Measurements from ENCODE around the gene C2CD4D. TPM values are rescaled to one million over a fixed set of nuclear protein-coding genes. Genes with fewer than 3 reads are reported as not detected.

The C2CD4D gene
- total RNA-seq, 2 donors from 2014 or later, result 0.44 to 0.82 TPM

DNA sequence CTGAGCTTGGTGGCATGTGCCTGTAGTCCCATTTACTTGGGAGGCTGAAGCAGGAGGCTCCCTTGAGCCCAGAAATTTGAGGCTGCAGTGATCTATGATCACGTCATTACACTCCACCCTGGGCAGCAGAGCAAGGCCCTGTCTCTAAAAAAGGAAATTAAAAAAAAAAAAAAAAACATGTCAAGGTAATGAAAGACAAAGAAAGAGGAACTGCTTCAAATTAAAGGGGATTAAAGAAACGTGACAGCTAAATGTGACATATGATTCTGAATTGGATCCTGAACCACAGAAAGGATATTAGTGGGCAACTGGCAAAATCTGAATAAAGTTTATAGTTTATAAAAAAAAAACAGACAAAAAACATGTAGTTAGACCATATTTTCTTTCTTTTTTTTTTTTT is 3.8 kb upstream of the C2CD4D start:
- Histone ChIP-seq H3K36me3 (ENCODE audit: control insufficient read depth, insufficient read depth, low read length) (no peaks in the 10 kb centered on the region), H3K27ac (ENCODE audit: low read depth, low read length) (no peak overlapping the region), H3K4me1 (ENCODE audit: control insufficient read depth, insufficient read depth, low read length) (peaks cover 4% of the 10 kb centered on the region), H3K9me3 (ENCODE audit: control insufficient read depth, low read length) (no peaks in the 10 kb centered on the region), H3K9ac (ENCODE audit: extremely low read depth, low read length, poor library complexity, severe bottlenecking) (no peak overlapping the region), H3K4me3 (ENCODE audit: low read length) (no peak overlapping the region), H3K27me3 (ENCODE audit: control insufficient read depth, insufficient read depth, low read length, poor library complexity, severe bottlenecking) (peaks cover 29% of the 10 kb centered on the region)
- Mint-ChIP-seq H3K36me3 (ENCODE audit: low read depth) (no peaks in the 10 kb centered on the region), H3K4me3 (no peak overlapping the region), H3K27ac (no peak overlapping the region), H3K9me3 (no peaks in the 10 kb centered on the region), H3K27me3 (ENCODE audit: insufficient read depth) (peaks cover 20% of the 10 kb centered on the region), H3K4me1 (peaks cover 14% of the 10 kb centered on the region)
- TF ChIP-seq, protein P1, sequence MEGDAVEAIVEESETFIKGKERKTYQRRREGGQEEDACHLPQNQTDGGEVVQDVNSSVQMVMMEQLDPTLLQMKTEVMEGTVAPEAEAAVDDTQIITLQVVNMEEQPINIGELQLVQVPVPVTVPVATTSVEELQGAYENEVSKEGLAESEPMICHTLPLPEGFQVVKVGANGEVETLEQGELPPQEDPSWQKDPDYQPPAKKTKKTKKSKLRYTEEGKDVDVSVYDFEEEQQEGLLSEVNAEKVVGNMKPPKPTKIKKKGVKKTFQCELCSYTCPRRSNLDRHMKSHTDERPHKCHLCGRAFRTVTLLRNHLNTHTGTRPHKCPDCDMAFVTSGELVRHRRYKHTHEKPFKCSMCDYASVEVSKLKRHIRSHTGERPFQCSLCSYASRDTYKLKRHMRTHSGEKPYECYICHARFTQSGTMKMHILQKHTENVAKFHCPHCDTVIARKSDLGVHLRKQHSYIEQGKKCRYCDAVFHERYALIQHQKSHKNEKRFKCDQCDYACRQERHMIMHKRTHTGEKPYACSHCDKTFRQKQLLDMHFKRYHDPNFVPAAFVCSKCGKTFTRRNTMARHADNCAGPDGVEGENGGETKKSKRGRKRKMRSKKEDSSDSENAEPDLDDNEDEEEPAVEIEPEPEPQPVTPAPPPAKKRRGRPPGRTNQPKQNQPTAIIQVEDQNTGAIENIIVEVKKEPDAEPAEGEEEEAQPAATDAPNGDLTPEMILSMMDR (conservative IDR thresholded peaks at IDR 0.05), result no peak
- no peak for DNase-seq
- WGBS, 2 experiments (ENCODE audit: insufficient coverage in 1 of 2, insufficient read length in 1 of 2), result 95 to 100% methylated on average over 2 of the region's 2 CpGs

DNA sequence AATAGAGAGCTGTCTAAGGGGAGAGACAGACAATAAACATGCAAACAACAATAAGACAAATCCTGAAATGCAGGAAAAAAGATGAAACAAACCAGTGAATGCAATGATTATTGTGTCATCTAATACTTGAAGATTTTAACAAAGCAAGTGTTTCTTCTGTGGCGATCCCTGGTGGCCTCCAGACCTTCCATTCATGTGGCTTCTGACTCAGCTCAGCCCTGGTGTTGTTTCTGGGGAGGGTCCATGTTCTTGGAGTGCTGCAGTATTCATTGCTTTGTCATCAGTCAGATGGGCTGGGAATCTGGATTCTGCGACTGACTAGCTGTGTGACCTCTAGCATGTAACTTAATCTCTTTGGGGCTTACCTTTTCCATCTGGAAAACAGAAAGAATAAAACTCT is 1.5 kb upstream of the C2CD4D start:
- TF ChIP-seq, protein P1 (conservative IDR thresholded peaks at IDR 0.05), result no peak
- Histone ChIP-seq H3K4me3 (ENCODE audit: low read length) (no peak overlapping the region), H3K36me3 (ENCODE audit: control insufficient read depth, insufficient read depth, low read length) (no peaks in the 10 kb centered on the region), H3K9ac (ENCODE audit: extremely low read depth, low read length, poor library complexity, severe bottlenecking) (no peak overlapping the region), H3K9me3 (ENCODE audit: control insufficient read depth, low read length) (no peaks in the 10 kb centered on the region), H3K27me3 (ENCODE audit: control insufficient read depth, insufficient read depth, low read length, poor library complexity, severe bottlenecking) (peaks cover 49% of the 10 kb centered on the region), H3K27ac (ENCODE audit: low read depth, low read length) (no peak overlapping the region), H3K4me1 (ENCODE audit: control insufficient read depth, insufficient read depth, low read length) (no peaks in the 10 kb centered on the region)
- DNase-seq, result no peak
- Mint-ChIP-seq H3K4me3 (no peak overlapping the region), H3K27ac (no peak overlapping the region), H3K9me3 (no peaks in the 10 kb centered on the region), H3K36me3 (ENCODE audit: low read depth) (no peaks in the 10 kb centered on the region), H3K27me3 (ENCODE audit: insufficient read depth) (peaks cover 36% of the 10 kb centered on the region), H3K4me1 (peaks cover 11% of the 10 kb centered on the region)
- WGBS, 2 experiments (ENCODE audit: insufficient coverage in 1 of 2, insufficient read length in 1 of 2), result 88 to 91% methylated on average over 1 to 2 of the region's 2 CpGs

DNA sequence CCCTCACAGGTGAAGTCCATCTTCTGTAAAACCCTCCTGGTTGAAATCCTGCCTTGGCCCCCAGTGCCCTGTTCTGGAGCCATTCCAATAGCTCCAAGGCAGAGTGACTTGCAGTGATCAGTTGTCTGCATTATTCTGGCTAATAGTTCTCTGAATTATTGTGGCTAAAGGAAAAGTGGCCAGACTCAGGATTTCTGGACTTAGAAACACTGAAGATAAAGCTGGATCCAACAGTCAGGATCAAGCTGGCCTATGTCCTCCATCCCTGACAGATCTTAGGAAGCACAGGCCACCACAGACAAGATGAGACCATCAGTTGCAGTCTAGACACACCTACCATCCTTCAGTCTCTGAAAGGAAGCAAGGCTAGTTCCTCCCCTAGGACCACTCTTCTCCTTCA is 801 bp upstream of the C2CD4D start:
- Histone ChIP-seq H3K36me3 (ENCODE audit: control insufficient read depth, insufficient read depth, low read length) (no peaks in the 10 kb centered on the region), H3K27me3 (ENCODE audit: control insufficient read depth, insufficient read depth, low read length, poor library complexity, severe bottlenecking) (peaks cover 49% of the 10 kb centered on the region), H3K9me3 (ENCODE audit: control insufficient read depth, low read length) (no peaks in the 10 kb centered on the region), H3K9ac (ENCODE audit: extremely low read depth, low read length, poor library complexity, severe bottlenecking) (no peak overlapping the region), H3K27ac (ENCODE audit: low read depth, low read length) (no peak overlapping the region), H3K4me3 (ENCODE audit: low read length) (peak overlapping the region; percentile 74), H3K4me1 (ENCODE audit: control insufficient read depth, insufficient read depth, low read length) (no peaks in the 10 kb centered on the region)
- H3K9me3 Mint-ChIP-seq, result no peaks in the 10 kb centered on the region
- H3K27me3 Mint-ChIP-seq (ENCODE audit: insufficient read depth), result peaks cover 36% of the 10 kb centered on the region
- peak overlapping the region; percentile 71 for H3K4me3 Mint-ChIP-seq
- no peak overlapping the region for H3K27ac Mint-ChIP-seq
- TF ChIP-seq, protein P1 (conservative IDR thresholded peaks at IDR 0.05), result no peak
- no peak for DNase-seq
- H3K4me1 Mint-ChIP-seq, result peaks cover 8% of the 10 kb centered on the region
- H3K36me3 Mint-ChIP-seq (ENCODE audit: low read depth), result no peaks in the 10 kb centered on the region
